NOMO-1 treated with dmso at 0.1 percent for 144 hours (cell line): ENCODE data around the gene SLC6A9.

ENCODE experiments used
- DNase-seq: peaks from one replicate; lab custom pipeline; 2025; ENCODE audit not compliant: unreplicated experiment; lab: John Stamatoyannopoulos, UW

The SLC6A9 gene

GRCh38 chr1:44029911-44030604, 1.2 kb downstream of the SLC6A9 start:
- peak; percentile 83 for DNase-seq

GRCh38 chr1:44029260-44029910, 1.9 kb downstream of the SLC6A9 start:
- no peak for DNase-seq

- DNase-seq = no peak
Measured at GRCh38 chr1:44027320-44027719, 3.9 kb downstream of the SLC6A9 start.

- no peak for DNase-seq
Measured at GRCh38 chr1:44025816-44026215, 5.4 kb downstream of the SLC6A9 start.

GRCh38 chr1:44024903-44025525, 6.2 kb downstream of the SLC6A9 start:
- DNase-seq = no peak

- DNase-seq = no peak
Measured at GRCh38 chr1:44024031-44024902, 7.0 kb downstream of the SLC6A9 start.

GRCh38 chr1:44021581-44022321, 9.5 kb downstream of the SLC6A9 start:
- no peak for DNase-seq

- DNase-seq = no peak
Measured at GRCh38 chr1:44021156-44021555, 10.1 kb downstream of the SLC6A9 start.

GRCh38 chr1:44020464-44020863, 10.8 kb downstream of the SLC6A9 start:
- no peak for DNase-seq

GRCh38 chr1:44019466-44019948, 11.8 kb downstream of the SLC6A9 start:
- DNase-seq = no peak

GRCh38 chr1:44016890-44017400, 14.3 kb downstream of the SLC6A9 start:
- no peak for DNase-seq

GRCh38 chr1:44016041-44016889, 15.0 kb downstream of the SLC6A9 start:
- DNase-seq = no peak

GRCh38 chr1:44015206-44015605, 16.1 kb downstream of the SLC6A9 start:
- no peak for DNase-seq

GRCh38 chr1:44014365-44015104, 16.7 kb downstream of the SLC6A9 start:
- no peak for DNase-seq

GRCh38 chr1:44013949-44014348, 17.3 kb downstream of the SLC6A9 start:
- DNase-seq = no peak

GRCh38 chr1:44012941-44013609, 18.2 kb downstream of the SLC6A9 start:
- no peak for DNase-seq

GRCh38 chr1:44012404-44012803, 18.9 kb downstream of the SLC6A9 start:
- no peak for DNase-seq

GRCh38 chr1:44010935-44011471, 20.3 kb downstream of the SLC6A9 start:
- DNase-seq = no peak
